ENCODE results near the gene TMEM187. TPM values are rescaled to one million over a fixed set of nuclear protein-coding genes. Genes with fewer than 3 reads are reported as not detected.

Gene TMEM187
- total RNA-seq (ENCODE audit: low replicate concordance), result 14.4 and 15.2 TPM in 2 replicates
- long read RNA-seq, transcript TMEM187-201 (2 exons, 1,880 nt), result major isoform, 51 of 53 reads
- long read RNA-seq, partial matches to known transcripts, result 0 of 53 reads
- long read RNA-seq, other reads (novel, unspliced or antisense), result 1 of 53 reads

- Mint-ChIP-seq H3K27me3 (no peaks in the 10 kb centered on the region), H3K4me3 (peak within 1 kb of the TSS; percentile 100), H3K9me3 (no peaks in the 10 kb centered on the region), H3K4me1 (ENCODE audit: unreplicated experiment) (peaks cover 28% of the 10 kb centered on the region), H3K27ac (peak within 1 kb of the TSS; percentile 100), H3K36me3 (peaks cover 8% of the 10 kb centered on the region)
- no peak for TF ChIP-seq CTCF (conservative IDR thresholded peaks at IDR 0.05)
- DNase-seq (ENCODE audit: extremely low spot score, unreplicated experiment), result peak; percentile 95
Measured at GRCh38 chrX:153972368-153973126, at the start of gene TMEM187. TMEM187 (plus strand) TSS chrX:153972754; CDS start chrX:153982063, 9,309 bp downstream.

- Mint-ChIP-seq H3K9me3 (no peaks in the 10 kb centered on the region), H3K27ac (no peak overlapping the region), H3K27me3 (no peaks in the 10 kb centered on the region), H3K4me1 (ENCODE audit: unreplicated experiment) (no peaks in the 10 kb centered on the region), H3K4me3 (no peak overlapping the region), H3K36me3 (no peaks in the 10 kb centered on the region)
- no peak for DNase-seq (ENCODE audit: extremely low spot score, unreplicated experiment)
- peak; percentile 40 for TF ChIP-seq CTCF (conservative IDR thresholded peaks at IDR 0.05)
Measured at GRCh38 chrX:153922932-153923857, 49.4 kb upstream of the TMEM187 start.

GRCh38 chrX:153924149-153924861 lies 48.2 kb upstream of the TMEM187 start:
- Mint-ChIP-seq H3K4me3 (no peak overlapping the region), H3K9me3 (no peaks in the 10 kb centered on the region), H3K27ac (no peak overlapping the region), H3K4me1 (ENCODE audit: unreplicated experiment) (peaks cover 7% of the 10 kb centered on the region), H3K27me3 (no peaks in the 10 kb centered on the region), H3K36me3 (no peaks in the 10 kb centered on the region)
- peak; percentile 51 for TF ChIP-seq CTCF (conservative IDR thresholded peaks at IDR 0.05)
- DNase-seq (ENCODE audit: extremely low spot score, unreplicated experiment), result no peak

GRCh38 chrX:153925387-153925738 lies 47.2 kb upstream of the TMEM187 start:
- H3K4me1 Mint-ChIP-seq (ENCODE audit: unreplicated experiment), result peaks cover 7% of the 10 kb centered on the region
- DNase-seq (ENCODE audit: extremely low spot score, unreplicated experiment), result no peak
- no peaks in the 10 kb centered on the region for H3K36me3 Mint-ChIP-seq
- no peaks in the 10 kb centered on the region for H3K9me3 Mint-ChIP-seq
- peak overlapping the region; percentile 53 for H3K27ac Mint-ChIP-seq
- TF ChIP-seq CTCF (conservative IDR thresholded peaks at IDR 0.05), result no peak
- no peak overlapping the region for H3K4me3 Mint-ChIP-seq
- H3K27me3 Mint-ChIP-seq, result no peaks in the 10 kb centered on the region
